Bronchial epithelial cell (primary cell): ENCODE measurements around the gene ANTXR1. TPM values are rescaled to one million over a fixed set of nuclear protein-coding genes. Genes with fewer than 3 reads are reported as not detected.

Source experiments
- DNase-seq: peaks from one replicate; pipeline ENCODE4 v3.0.0-alpha.2; 2010; ENCODE audit warnings: low read depth
- FAIRE-seq: peaks from 2 replicates; lab custom pipeline; 2011; peaks lifted over from hg19 to GRCh38; lab: Jason Lieb, UNC
- H3K27me3 ChIP-seq: 2 replicates; pipeline ENCODE4 v1.5.1; 2011; ENCODE audit warnings: low read length; ENCODE audit not compliant: control insufficient read depth, insufficient read depth
- H3K36me3 ChIP-seq: 2 replicates; pipeline ENCODE4 v1.5.1; 2011; ENCODE audit warnings: low read length; ENCODE audit not compliant: control insufficient read depth, insufficient read depth
- H3K4me3 ChIP-seq: 2 replicates; pipeline ENCODE4 v1.5.1; 2011; ENCODE audit warnings: mild to moderate bottlenecking, low read depth, low read length, control low read depth
- CTCF ChIP-seq: IDR thresholded peaks from 2 replicates; pipeline ENCODE4 v1.5.1; 2011; ENCODE audit warnings: mild to moderate bottlenecking, moderate library complexity, low read length, control low read depth, inconsistent platforms; ENCODE audit not compliant: insufficient read depth, severe bottlenecking
- total RNA-seq: library from RNA; depleted of rRNA; stranded (reverse); fragments of >200 nt; gene quantifications from 2 replicates; pipeline ENCODE4 v1.2.1, GENCODE V29; 2014

Gene ANTXR1
- total RNA-seq, 1 donor from 2014 or later: 3.7 TPM

- DNase-seq (no peak), FAIRE-seq (no peak)
- Histone ChIP-seq H3K4me3 (no peak overlapping the region), H3K36me3 (no peaks in the 10 kb centered on the region), H3K27me3 (no peaks in the 10 kb centered on the region)
- no peak for TF ChIP-seq CTCF
Measured at GRCh38 chr2:69060938-69061501, 48.0 kb downstream of the ANTXR1 start.

GRCh38 chr2:69061525-69061924, 48.5 kb downstream of the ANTXR1 start:
- FAIRE-seq (no peak), DNase-seq (peak; percentile 7)

GRCh38 chr2:69062307-69062962, 49.5 kb downstream of the ANTXR1 start:
- TF ChIP-seq CTCF: no peak
- no peaks in the 10 kb centered on the region for H3K27me3 ChIP-seq
- DNase-seq (peak; percentile 49), FAIRE-seq (no peak)
- no peak overlapping the region for H3K4me3 ChIP-seq
- no peaks in the 10 kb centered on the region for H3K36me3 ChIP-seq

More at GRCh38 chr2:69061525-69061924, 48.5 kb downstream of the ANTXR1 start:
- no peaks in the 10 kb centered on the region for H3K36me3 ChIP-seq
- no peaks in the 10 kb centered on the region for H3K27me3 ChIP-seq
- H3K4me3 ChIP-seq: no peak overlapping the region
- no peak for TF ChIP-seq CTCF

- Histone ChIP-seq H3K4me3 (no peak overlapping the region), H3K36me3 (no peaks in the 10 kb centered on the region), H3K27me3 (no peaks in the 10 kb centered on the region)
- DNase-seq (no peak), FAIRE-seq (no peak)
- TF ChIP-seq CTCF: no peak
Measured at GRCh38 chr2:69065735-69066336, 52.9 kb downstream of the ANTXR1 start.

- no peak for DNase-seq
- TF ChIP-seq CTCF: no peak
- no peaks in the 10 kb centered on the region for H3K36me3 ChIP-seq
- no peaks in the 10 kb centered on the region for H3K27me3 ChIP-seq
- no peak for FAIRE-seq
- H3K4me3 ChIP-seq: no peak overlapping the region
Measured at GRCh38 chr2:69067026-69067630, 54.1 kb downstream of the ANTXR1 start.
